DOHH2 (cell line): ENCODE data around the gene CCDC69.
"Not testable (repeated sequence)": the region's sequence is repeated elsewhere in the genome, so short reads cannot be mapped to it uniquely, and the experiment has no call there.

Experiments used
- H3F3A ChIP-seq: fragments of 200-600 bp; sonication (generic), shearing (Covaris generic); 2 replicates; pipeline ENCODE4 v1.6.0; 2016; ENCODE audit warnings: antibody characterized with exemption, mild to moderate bottlenecking; ENCODE audit not compliant: control insufficient read depth, insufficient read depth
- H3K27ac ChIP-seq: fragments of 200-600 bp; sonication (generic); 2 replicates; pipeline ENCODE4 v1.5.1; 2014; ENCODE audit warnings: low read depth, mild to moderate bottlenecking, low read length, moderate library complexity
- H3K27me3 ChIP-seq: fragments of 200-600 bp; sonication (generic); 2 replicates; pipeline ENCODE4 v1.6.1; 2014; ENCODE audit warnings: mild to moderate bottlenecking, low read length, mixed read lengths; ENCODE audit not compliant: control insufficient read depth
- H3K36me3 ChIP-seq: fragments of 200-600 bp; sonication (generic); 2 replicates; pipeline ENCODE4 v1.6.1; 2014; ENCODE audit warnings: mild to moderate bottlenecking, low read length, moderate library complexity, mixed read lengths; ENCODE audit not compliant: control insufficient read depth
- H3K4me1 ChIP-seq: fragments of 200-600 bp; sonication (generic); 2 replicates; pipeline ENCODE4 v1.6.1; 2014; ENCODE audit warnings: mild to moderate bottlenecking, low read length, mixed read lengths; ENCODE audit not compliant: control insufficient read depth
- H3K4me2 ChIP-seq: fragments of 200-600 bp; sonication (generic); 2 replicates; pipeline ENCODE4 v1.6.0; 2014; ENCODE audit warnings: mild to moderate bottlenecking, low read length, moderate library complexity
- H3K4me3 ChIP-seq: fragments of 200-600 bp; sonication (generic); 2 replicates; pipeline ENCODE4 v1.5.1; 2014; ENCODE audit warnings: mild to moderate bottlenecking, low read length, mixed read lengths
- H3K79me2 ChIP-seq: fragments of 200-600 bp; sonication (generic); 2 replicates; pipeline ENCODE4 v1.6.1; 2014; ENCODE audit warnings: mild to moderate bottlenecking, low read length, mixed read lengths; ENCODE audit not compliant: control insufficient read depth
- H3K9me2 ChIP-seq: fragments of 200-600 bp; sonication (generic); replicated peaks from 2 replicates; pipeline ENCODE4 v1.6.1; 2014; ENCODE audit warnings: mild to moderate bottlenecking, low read length, mixed read lengths; ENCODE audit not compliant: control insufficient read depth
- H3K9me3 ChIP-seq: fragments of 200-600 bp; sonication (generic); 2 replicates; pipeline ENCODE4 v1.6.1; 2014; ENCODE audit warnings: antibody characterized with exemption, low read length, mixed read lengths; ENCODE audit not compliant: control insufficient read depth, insufficient read depth
- H4K20me1 ChIP-seq: fragments of 200-600 bp; sonication (generic); 2 replicates; pipeline ENCODE4 v1.6.0; 2014; ENCODE audit warnings: low read depth, mild to moderate bottlenecking, antibody characterized with exemption, low read length, moderate library complexity; ENCODE audit not compliant: control insufficient read depth, insufficient read depth
- EZH2phosphoT487 ChIP-seq: fragments of 200-600 bp; sonication (generic); IDR thresholded peaks from 2 replicates; pipeline ENCODE4 v1.6.1; 2017; ENCODE audit warnings: borderline replicate concordance, mild to moderate bottlenecking, antibody characterized with exemption, low read length, moderate library complexity, mixed read lengths
- TF ChIP-seq, protein P1 (sequence below): fragments of 200-600 bp; sonication (generic); IDR thresholded peaks from one replicate; pipeline ENCODE4 v1.5.1; 2014; ENCODE audit warnings: antibody characterized with exemption, mild to moderate bottlenecking, low read depth, low read length; ENCODE audit not compliant: poor library complexity, severe bottlenecking

CCDC69 gene

GRCh38 chr5:151199581-151200185 is 24.2 kb downstream of the CCDC69 start:
- no peak for TF ChIP-seq EZH2phosphoT487
- TF ChIP-seq, protein P1, sequence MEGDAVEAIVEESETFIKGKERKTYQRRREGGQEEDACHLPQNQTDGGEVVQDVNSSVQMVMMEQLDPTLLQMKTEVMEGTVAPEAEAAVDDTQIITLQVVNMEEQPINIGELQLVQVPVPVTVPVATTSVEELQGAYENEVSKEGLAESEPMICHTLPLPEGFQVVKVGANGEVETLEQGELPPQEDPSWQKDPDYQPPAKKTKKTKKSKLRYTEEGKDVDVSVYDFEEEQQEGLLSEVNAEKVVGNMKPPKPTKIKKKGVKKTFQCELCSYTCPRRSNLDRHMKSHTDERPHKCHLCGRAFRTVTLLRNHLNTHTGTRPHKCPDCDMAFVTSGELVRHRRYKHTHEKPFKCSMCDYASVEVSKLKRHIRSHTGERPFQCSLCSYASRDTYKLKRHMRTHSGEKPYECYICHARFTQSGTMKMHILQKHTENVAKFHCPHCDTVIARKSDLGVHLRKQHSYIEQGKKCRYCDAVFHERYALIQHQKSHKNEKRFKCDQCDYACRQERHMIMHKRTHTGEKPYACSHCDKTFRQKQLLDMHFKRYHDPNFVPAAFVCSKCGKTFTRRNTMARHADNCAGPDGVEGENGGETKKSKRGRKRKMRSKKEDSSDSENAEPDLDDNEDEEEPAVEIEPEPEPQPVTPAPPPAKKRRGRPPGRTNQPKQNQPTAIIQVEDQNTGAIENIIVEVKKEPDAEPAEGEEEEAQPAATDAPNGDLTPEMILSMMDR: no peak
- no peaks in the 10 kb centered on the region for H3K79me2 ChIP-seq
- no peaks in the 10 kb centered on the region for H3K27me3 ChIP-seq
- no peak overlapping the region for H3K4me3 ChIP-seq
- H3K9me2 ChIP-seq: no peaks in the 10 kb centered on the region
- peaks cover 10% of the 10 kb centered on the region for H3F3A ChIP-seq
- no peak overlapping the region for H3K4me2 ChIP-seq
- H3K9me3 ChIP-seq: no peaks in the 10 kb centered on the region
- H3K36me3 ChIP-seq: peaks cover 70% of the 10 kb centered on the region
- H3K4me1 ChIP-seq: peaks cover 42% of the 10 kb centered on the region
- no peaks in the 10 kb centered on the region for H4K20me1 ChIP-seq
- H3K27ac ChIP-seq: no peak overlapping the region

- H3K27ac ChIP-seq: no peak overlapping the region
- no peaks in the 10 kb centered on the region for H3K79me2 ChIP-seq
- peaks cover 3% of the 10 kb centered on the region; the same call in 1 of the 2 replicates for H3K9me3 ChIP-seq
- no peak overlapping the region for H3K4me3 ChIP-seq
- no peaks in the 10 kb centered on the region for H3K9me2 ChIP-seq
- H3F3A ChIP-seq: peaks cover 6% of the 10 kb centered on the region
- H3K4me1 ChIP-seq: peaks cover 37% of the 10 kb centered on the region
- H4K20me1 ChIP-seq: no peaks in the 10 kb centered on the region
- no peaks in the 10 kb centered on the region for H3K27me3 ChIP-seq
- no peak for TF ChIP-seq EZH2phosphoT487
- TF ChIP-seq, protein P1: no peak
- H3K36me3 ChIP-seq: peaks cover 70% of the 10 kb centered on the region
- no peak overlapping the region for H3K4me2 ChIP-seq
These were observed 25.0 kb downstream of the CCDC69 start for GRCh38 chr5:151198861-151199260.

DNA sequence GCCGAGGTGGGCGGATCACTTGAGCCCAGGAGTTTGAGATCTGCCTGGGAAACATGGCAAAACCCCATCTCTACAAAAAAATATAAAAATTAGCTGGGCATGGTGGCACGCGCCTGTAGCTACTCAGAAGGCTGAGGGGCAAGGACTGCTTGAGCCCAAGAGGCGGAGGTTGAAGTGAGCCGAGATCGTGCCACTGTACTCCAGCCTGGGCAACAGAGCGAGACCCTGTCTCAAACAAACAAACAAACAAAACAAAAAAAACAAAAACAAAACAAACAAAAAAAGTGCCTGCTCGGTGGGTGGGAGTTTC is 26.6 kb downstream of the CCDC69 start:
- peaks cover 27% of the 10 kb centered on the region for H3K4me1 ChIP-seq
- H3K79me2 ChIP-seq, H4K20me1 ChIP-seq, H3K9me2 ChIP-seq, H3K27me3 ChIP-seq, H3F3A ChIP-seq, H3K4me3 ChIP-seq: not testable (repeated sequence)
- peaks cover 17% of the 10 kb centered on the region; the same call in 1 of the 2 replicates for H3K9me3 ChIP-seq
- peak overlapping the region; percentile 35 for H3K27ac ChIP-seq
- peaks cover 77% of the 10 kb centered on the region for H3K36me3 ChIP-seq
- peak overlapping the region; percentile 59; the same call in 1 of the 2 replicates for H3K4me2 ChIP-seq

GRCh38 chr5:151196556-151197290 is 27.2 kb downstream of the CCDC69 start:
- Histone ChIP-seq H3K36me3 (peaks cover 81% of the 10 kb centered on the region), H4K20me1 (no peaks in the 10 kb centered on the region), H3K9me3 (peaks cover 17% of the 10 kb centered on the region; the same call in 1 of the 2 replicates), H3K4me1 (peaks cover 32% of the 10 kb centered on the region), H3K4me3 (peak overlapping the region; percentile 29), H3K79me2 (no peaks in the 10 kb centered on the region), H3K27me3 (no peaks in the 10 kb centered on the region), H3K4me2 (peak overlapping the region; percentile 59), H3F3A (peaks cover 6% of the 10 kb centered on the region), H3K27ac (peak overlapping the region; percentile 35), H3K9me2 (no peaks in the 10 kb centered on the region)
- no peak for TF ChIP-seq EZH2phosphoT487
- TF ChIP-seq, protein P1: no peak
